Testis (tissue), 3 donors: ENCODE measurements around the gene CACNA1D. TPM values are rescaled to one million over a fixed set of nuclear protein-coding genes. Genes with fewer than 3 reads are reported as not detected.
A peak's percentile ranks its signal among the peaks of the same experiment; 100 is the strongest.

Experiments used
- DNase-seq: peaks from one replicate; pipeline ENCODE4 v3.0.0-alpha.2; 2019
- H3K27ac ChIP-seq, 2 donors: fragments of 200-600 bp; sonication (generic); one replicate each; pipeline ENCODE4 v1.5.1; 2019
- H3K27me3 ChIP-seq: fragments of 200-600 bp; sonication (generic); one replicate; pipeline ENCODE4 v1.5.1; 2019
- H3K36me3 ChIP-seq: fragments of 200-600 bp; sonication (generic); one replicate; pipeline ENCODE4 v1.5.1; 2017; ENCODE audit warnings: low read depth; ENCODE audit errors: missing control alignments
- H3K4me1 ChIP-seq: fragments of 200-600 bp; sonication (generic); one replicate; pipeline ENCODE4 v1.5.1; 2019
- H3K4me3 ChIP-seq, 2 donors: fragments of 200-600 bp; sonication (generic); one replicate each; pipeline ENCODE4 v1.5.1; 2017 to 2019
- H3K9me3 ChIP-seq: fragments of 200-600 bp; sonication (generic); one replicate; pipeline ENCODE4 v1.5.1; 2017
- POLR2A ChIP-seq: fragments of 450-650 bp; IDR thresholded peaks from one replicate; pipeline ENCODE4 v1.6.1; 2017; ENCODE audit warnings: antibody characterized with exemption, mild to moderate bottlenecking, moderate library complexity
- WGBS, 2 donors: methylation state at CpG; one replicate each; pipeline ENCODE4 v1.1.5; 2018; 5-methylcytosine and 5-hydroxymethylcytosine counted together
- intact Hi-C: fragments of 100-400 bp; cut with DNase I; formaldehyde crosslinking; loops from one replicate; pipeline ENCODE4 v1.15.1; 2023; ENCODE audit warnings: low total_unique reads
- polyA plus RNA-seq: library from polyadenylated mRNA; stranded (reverse); fragments of 350-450 nt; fragmentation: Illumina TruSeq; extraction: RNeasy Lipid Tissue Mini Kit (QIAGEN cat#74804); gene quantifications from one replicate; pipeline ENCODE4 v1.2.3, GENCODE V29; 2014; ENCODE audit warnings: low read depth, low replicate concordance; ENCODE audit not compliant: insufficient read depth
- total RNA-seq, 2 donors: library from RNA; depleted of rRNA; stranded (reverse); fragments of >200 nt; gene quantifications; one replicate each; pipeline ENCODE4 v1.2.3, GENCODE V29; 2016
- TF ChIP-seq, protein P1 (sequence below), 3 experiments: fragments of 450-650 bp in 2 of 3; fragments of 200-600 bp in 1 of 3; sonication (generic) in 1 of 3; IDR thresholded peaks; one replicate each; pipeline ENCODE4 v1.5.1; 2016 to 2019; ENCODE audit warnings: antibody characterized with exemption in 3 of 3, mild to moderate bottlenecking in 2 of 3, moderate library complexity in 1 of 3

Gene CACNA1D
- total and polyA plus RNA-seq, 3 donors from 2014 or later: 8.0 to 39.0 (median 37.6) TPM

DNA sequence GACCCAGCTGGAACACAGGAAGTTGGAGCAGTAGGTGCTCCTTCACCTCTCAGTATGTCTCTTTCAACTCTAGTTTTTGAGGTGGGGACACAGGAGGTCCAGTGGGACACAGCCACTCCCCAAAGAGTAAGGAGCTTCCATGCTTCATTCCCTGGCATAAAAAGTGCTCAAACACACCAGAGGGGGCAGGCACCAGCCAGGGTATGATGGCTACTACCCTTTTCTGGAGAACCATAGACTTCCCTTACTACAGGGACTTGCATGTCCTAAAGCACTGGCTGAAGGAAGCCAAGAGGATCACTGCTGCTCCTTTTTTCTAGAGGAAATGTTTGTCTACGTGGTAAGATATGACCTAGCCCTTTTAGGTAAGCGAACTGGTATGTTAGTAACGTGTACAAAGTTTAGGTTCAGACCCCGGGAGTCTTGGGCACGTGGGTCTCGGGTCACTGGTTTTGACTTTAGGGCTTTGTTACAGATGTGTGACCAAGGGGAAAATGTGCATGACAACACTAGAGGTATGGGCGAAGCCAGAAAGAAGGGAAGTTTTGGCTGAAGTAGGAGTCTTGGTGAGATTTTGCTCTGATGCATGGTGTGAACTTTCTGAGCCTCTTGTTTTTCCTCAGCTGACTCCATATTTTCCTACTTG is 363.8 kb downstream of the CACNA1D start:
- Histone ChIP-seq H3K4me1 (no peaks in the 10 kb centered on the region), H3K27me3 (no peaks in the 10 kb centered on the region), H3K9me3 (no peaks in the 10 kb centered on the region), H3K27ac (peak overlapping the region; percentile 35 to 60), H3K36me3 (no peaks in the 10 kb centered on the region), H3K4me3 (no peak overlapping the region)
- intact Hi-C loops: no loop called here
- TF ChIP-seq POLR2A: no peak
- TF ChIP-seq, protein P1, sequence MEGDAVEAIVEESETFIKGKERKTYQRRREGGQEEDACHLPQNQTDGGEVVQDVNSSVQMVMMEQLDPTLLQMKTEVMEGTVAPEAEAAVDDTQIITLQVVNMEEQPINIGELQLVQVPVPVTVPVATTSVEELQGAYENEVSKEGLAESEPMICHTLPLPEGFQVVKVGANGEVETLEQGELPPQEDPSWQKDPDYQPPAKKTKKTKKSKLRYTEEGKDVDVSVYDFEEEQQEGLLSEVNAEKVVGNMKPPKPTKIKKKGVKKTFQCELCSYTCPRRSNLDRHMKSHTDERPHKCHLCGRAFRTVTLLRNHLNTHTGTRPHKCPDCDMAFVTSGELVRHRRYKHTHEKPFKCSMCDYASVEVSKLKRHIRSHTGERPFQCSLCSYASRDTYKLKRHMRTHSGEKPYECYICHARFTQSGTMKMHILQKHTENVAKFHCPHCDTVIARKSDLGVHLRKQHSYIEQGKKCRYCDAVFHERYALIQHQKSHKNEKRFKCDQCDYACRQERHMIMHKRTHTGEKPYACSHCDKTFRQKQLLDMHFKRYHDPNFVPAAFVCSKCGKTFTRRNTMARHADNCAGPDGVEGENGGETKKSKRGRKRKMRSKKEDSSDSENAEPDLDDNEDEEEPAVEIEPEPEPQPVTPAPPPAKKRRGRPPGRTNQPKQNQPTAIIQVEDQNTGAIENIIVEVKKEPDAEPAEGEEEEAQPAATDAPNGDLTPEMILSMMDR (IDR thresholded peaks at IDR 0.05): no peak
- WGBS, 2 donors: 80 to 89% methylated on average over 7 of the region's 7 CpGs
- no peak for DNase-seq

DNA sequence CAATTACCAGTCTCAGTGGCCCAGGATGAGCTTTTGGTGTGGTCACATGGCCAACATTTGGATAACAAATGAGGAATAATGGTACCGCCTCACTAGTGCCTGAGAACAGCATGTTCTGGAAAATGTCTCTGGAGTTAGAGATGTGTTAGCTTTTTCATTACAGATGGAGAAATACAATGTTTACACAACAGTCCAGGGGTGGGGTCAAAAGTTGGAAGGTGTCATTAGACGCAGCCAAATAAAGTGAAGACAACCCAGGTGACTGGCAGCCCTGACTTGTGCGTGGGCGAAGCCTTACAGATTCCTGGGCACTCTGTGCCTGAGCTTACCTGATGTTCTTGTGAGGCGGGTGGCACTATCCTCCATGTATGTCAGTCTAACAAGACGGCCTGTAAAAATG is 364.8 kb downstream of the CACNA1D start:
- H3K27ac ChIP-seq: peak overlapping the region in 1 of 2 donors; percentile 60
- H3K27me3 ChIP-seq: no peaks in the 10 kb centered on the region
- no peak for TF ChIP-seq POLR2A
- TF ChIP-seq, protein P1 (IDR thresholded peaks at IDR 0.05): no peak
- intact Hi-C loops: no loop called here
- H3K4me3 ChIP-seq: no peak overlapping the region
- H3K4me1 ChIP-seq: no peaks in the 10 kb centered on the region
- no peak for DNase-seq
- no peaks in the 10 kb centered on the region for H3K9me3 ChIP-seq
- no peaks in the 10 kb centered on the region for H3K36me3 ChIP-seq
- WGBS, 2 donors: 73 to 84% methylated on average over 5 to 6 of the region's 6 CpGs

DNA sequence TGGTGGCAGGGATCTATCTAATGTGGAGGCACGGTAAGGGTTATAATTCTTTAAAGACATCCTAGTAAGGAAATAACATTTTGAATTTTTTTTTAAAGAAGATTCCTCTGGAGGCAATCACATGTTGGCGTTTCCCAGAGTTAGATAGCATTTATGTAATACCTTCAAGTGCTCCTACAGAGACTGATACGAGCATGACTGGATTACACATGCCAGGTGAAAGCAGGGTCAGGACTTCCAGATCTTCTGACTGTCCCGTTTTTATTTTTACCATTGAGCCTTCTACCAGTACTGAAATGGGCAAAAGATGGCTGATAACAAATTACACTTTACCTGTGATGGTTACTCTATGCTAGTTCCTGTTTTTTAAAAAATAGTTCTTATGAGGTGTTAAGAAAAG is 365.8 kb downstream of the CACNA1D start:
- Histone ChIP-seq H3K4me1 (no peaks in the 10 kb centered on the region), H3K9me3 (no peaks in the 10 kb centered on the region), H3K27me3 (no peaks in the 10 kb centered on the region), H3K36me3 (no peaks in the 10 kb centered on the region), H3K4me3 (no peak overlapping the region), H3K27ac (peak overlapping the region in 1 of 2 donors; percentile 60)
- WGBS, 2 donors: 82 to 85% methylated on average over 4 of the region's 4 CpGs
- intact Hi-C loops: no loop called here
- DNase-seq: no peak
- TF ChIP-seq, protein P1 (IDR thresholded peaks at IDR 0.05): no peak
- no peak for TF ChIP-seq POLR2A

DNA sequence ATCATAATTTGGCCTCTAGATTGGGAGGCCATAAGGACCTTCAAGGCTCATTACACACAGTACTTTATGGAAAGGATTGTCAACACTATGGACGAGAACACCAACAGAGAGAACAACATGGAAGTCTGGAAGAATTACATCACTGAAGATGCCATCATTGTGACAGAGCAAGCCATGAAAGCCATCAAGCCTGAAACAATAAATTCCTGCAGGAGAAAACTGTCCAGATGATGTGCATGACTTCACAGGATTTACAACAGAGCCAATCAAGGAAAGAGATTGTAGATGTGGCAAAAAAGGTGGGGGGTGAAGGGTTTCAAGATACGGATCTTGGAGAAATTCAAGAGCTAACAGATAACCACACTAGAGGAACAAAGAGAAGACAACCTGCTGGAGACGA is 367.8 kb downstream of the CACNA1D start:
- Histone ChIP-seq H3K27me3 (no peaks in the 10 kb centered on the region), H3K4me1 (no peaks in the 10 kb centered on the region), H3K27ac (no peak overlapping the region), H3K9me3 (no peaks in the 10 kb centered on the region), H3K36me3 (no peaks in the 10 kb centered on the region), H3K4me3 (no peak overlapping the region)
- WGBS, 2 donors: 95 to 99% methylated on average over 3 of the region's 3 CpGs
- TF ChIP-seq POLR2A: no peak
- TF ChIP-seq, protein P1 (IDR thresholded peaks at IDR 0.05): no peak
- intact Hi-C loops: no loop called here
- DNase-seq: no peak

DNA sequence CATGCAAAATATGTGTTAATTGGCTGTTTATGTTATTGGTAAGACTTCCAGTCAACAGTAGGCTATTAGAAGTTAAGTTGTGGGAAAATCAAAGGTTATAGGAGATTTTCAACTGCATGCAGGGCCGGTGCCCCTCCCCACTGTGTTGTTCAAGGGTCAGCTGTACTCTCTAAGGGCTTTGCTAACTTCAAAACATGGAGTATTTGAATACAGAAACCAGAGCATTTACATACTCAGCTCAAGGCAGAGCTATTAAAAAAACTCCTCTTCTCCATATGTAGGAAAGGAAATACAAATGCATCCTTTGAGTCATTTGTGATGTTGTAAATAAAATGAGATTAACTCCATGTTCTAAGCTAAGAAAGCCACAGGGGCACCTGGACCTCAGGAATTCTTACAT is 368.7 kb downstream of the CACNA1D start:
- H3K36me3 ChIP-seq: no peaks in the 10 kb centered on the region
- intact Hi-C loops: no loop called here

More for the DNA sequence above, 368.7 kb downstream of the CACNA1D start:
- Histone ChIP-seq H3K9me3 (no peaks in the 10 kb centered on the region), H3K4me1 (no peaks in the 10 kb centered on the region), H3K27ac (no peak overlapping the region), H3K4me3 (no peak overlapping the region), H3K27me3 (no peaks in the 10 kb centered on the region)
- DNase-seq: no peak
- 83 to 93% methylated on average over 1 of the region's 1 CpG for WGBS, 2 donors
- TF ChIP-seq POLR2A: no peak
- TF ChIP-seq, protein P1 (IDR thresholded peaks at IDR 0.05): no peak
